HG03039 (cell line): ENCODE measurements around the gene PADI2.

Experiments
- ATAC-seq: cut with Tn5 transposase; IDR thresholded peaks from one replicate; pipeline ENCODE4 v1.9.1; 2021; ENCODE audit warnings: mild to moderate bottlenecking, moderate library complexity; ENCODE audit not compliant: unreplicated experiment

PADI2 gene

GRCh38 chr1:17116643-17117042 is 2.6 kb downstream of the PADI2 start:
- no peak for ATAC-seq

GRCh38 chr1:17113963-17114362 is 5.3 kb downstream of the PADI2 start:
- no peak for ATAC-seq

GRCh38 chr1:17112496-17113236 is 6.6 kb downstream of the PADI2 start:
- ATAC-seq, result no peak

- ATAC-seq, result no peak
Observed at GRCh38 chr1:17112076-17112475, 7.2 kb downstream of the PADI2 start.

GRCh38 chr1:17110555-17110926 is 8.7 kb downstream of the PADI2 start:
- ATAC-seq, result no peak

- no peak for ATAC-seq
Observed at GRCh38 chr1:17109892-17110554, 9.2 kb downstream of the PADI2 start.

GRCh38 chr1:17108786-17109185 is 10.5 kb downstream of the PADI2 start:
- ATAC-seq, result no peak

- no peak for ATAC-seq
Observed at GRCh38 chr1:17108360-17108759, 10.9 kb downstream of the PADI2 start.

- ATAC-seq, result no peak
Observed at GRCh38 chr1:17104782-17105181, 14.5 kb downstream of the PADI2 start.

GRCh38 chr1:17102232-17102631 is 17.0 kb downstream of the PADI2 start:
- ATAC-seq, result no peak

GRCh38 chr1:17101261-17101660 is 18.0 kb downstream of the PADI2 start:
- ATAC-seq, result no peak

GRCh38 chr1:17099616-17100340 is 19.5 kb downstream of the PADI2 start:
- ATAC-seq, result no peak

- ATAC-seq, result no peak
Observed at GRCh38 chr1:17098446-17099317, 20.6 kb downstream of the PADI2 start.

GRCh38 chr1:17097787-17098186 is 21.5 kb downstream of the PADI2 start:
- ATAC-seq, result no peak

GRCh38 chr1:17097147-17097546 is 22.1 kb downstream of the PADI2 start:
- ATAC-seq, result no peak

- ATAC-seq, result no peak
Observed at GRCh38 chr1:17096584-17096983, 22.7 kb downstream of the PADI2 start.

- no peak for ATAC-seq
Observed at GRCh38 chr1:17095141-17095540, 24.1 kb downstream of the PADI2 start.

GRCh38 chr1:17094664-17095063 is 24.6 kb downstream of the PADI2 start:
- ATAC-seq, result no peak

GRCh38 chr1:17093822-17094393 is 25.3 kb downstream of the PADI2 start:
- no peak for ATAC-seq

GRCh38 chr1:17091252-17091651 is 28.0 kb downstream of the PADI2 start:
- no peak for ATAC-seq

GRCh38 chr1:17089506-17089905 is 29.7 kb downstream of the PADI2 start:
- no peak for ATAC-seq
